Left ventricle myocardium inferior (tissue), 1 donor: ENCODE data around the gene HOXA6. TPM values are rescaled to one million over a fixed set of nuclear protein-coding genes. Genes with fewer than 3 reads are reported as not detected.

Experiments used
- DNase-seq: peaks from one replicate; pipeline ENCODE4 v3.0.0-alpha.2; 2020
- H3K27ac ChIP-seq: fragments of 200-600 bp; replicated peaks from 2 replicates; pipeline ENCODE4 v1.8.0; 2021
- H3K27me3 ChIP-seq: fragments of 200-600 bp; 2 replicates; pipeline ENCODE4 v1.8.0; 2021; ENCODE audit warnings: low read depth
- H3K36me3 ChIP-seq: fragments of 200-600 bp; 2 replicates; pipeline ENCODE4 v1.8.0; 2021
- H3K4me1 ChIP-seq: fragments of 200-600 bp; 2 replicates; pipeline ENCODE4 v1.8.0; 2021
- H3K4me3 ChIP-seq: fragments of 200-600 bp; 2 replicates; pipeline ENCODE4 v1.8.0; 2021; ENCODE audit warnings: mild to moderate bottlenecking, moderate library complexity
- H3K9me3 ChIP-seq: fragments of 200-600 bp; replicated peaks from 2 replicates; pipeline ENCODE4 v1.8.0; 2021
- intact Hi-C: fragments of 100-400 bp; cut with micrococcal nuclease; formaldehyde crosslinking; loops from one replicate; pipeline ENCODE4 v1.11.0; 2022
- microRNA-seq: library from miRNA; unstranded; fragments of <30 nt; microRNA quantifications from one replicate; pipeline ENCODE4 v1.2.0, GENCODE V29; 2020
- total RNA-seq: library from RNA; stranded (reverse); fragmentation: NEBNext Ultra II Directional; extraction: Animal tissue kit (Norgen Biotek cat#: 25700); gene quantifications from one replicate; pipeline ENCODE4 v1.2.1, GENCODE V29; 2021
- TF ChIP-seq, protein P1 (sequence below): fragments of 200-600 bp; IDR thresholded peaks from 2 replicates; pipeline ENCODE4 v1.8.0; 2021; ENCODE audit warnings: antibody characterized with exemption, mild to moderate bottlenecking, borderline replicate concordance
- donor health status: DM: no; HTN: yes; CAD: no; lungs with severe emphysema.

Gene HOXA6
- total RNA-seq, 1 donor from 2014 or later: not detected

GRCh38 chr7:27097686-27098577 lies 49.6 kb downstream of the HOXA6 start:
- intact Hi-C loops: no loop called here
- peaks cover 46% of the 10 kb centered on the region for H3K4me1 ChIP-seq
- no peaks in the 10 kb centered on the region for H3K36me3 ChIP-seq
- peak overlapping the region; percentile 71 for H3K4me3 ChIP-seq
- H3K27me3 ChIP-seq: peaks cover 100% of the 10 kb centered on the region
- H3K27ac ChIP-seq: peak overlapping the region; percentile 27
- no peaks in the 10 kb centered on the region for H3K9me3 ChIP-seq
- DNase-seq: no peak
- TF ChIP-seq, protein P1, sequence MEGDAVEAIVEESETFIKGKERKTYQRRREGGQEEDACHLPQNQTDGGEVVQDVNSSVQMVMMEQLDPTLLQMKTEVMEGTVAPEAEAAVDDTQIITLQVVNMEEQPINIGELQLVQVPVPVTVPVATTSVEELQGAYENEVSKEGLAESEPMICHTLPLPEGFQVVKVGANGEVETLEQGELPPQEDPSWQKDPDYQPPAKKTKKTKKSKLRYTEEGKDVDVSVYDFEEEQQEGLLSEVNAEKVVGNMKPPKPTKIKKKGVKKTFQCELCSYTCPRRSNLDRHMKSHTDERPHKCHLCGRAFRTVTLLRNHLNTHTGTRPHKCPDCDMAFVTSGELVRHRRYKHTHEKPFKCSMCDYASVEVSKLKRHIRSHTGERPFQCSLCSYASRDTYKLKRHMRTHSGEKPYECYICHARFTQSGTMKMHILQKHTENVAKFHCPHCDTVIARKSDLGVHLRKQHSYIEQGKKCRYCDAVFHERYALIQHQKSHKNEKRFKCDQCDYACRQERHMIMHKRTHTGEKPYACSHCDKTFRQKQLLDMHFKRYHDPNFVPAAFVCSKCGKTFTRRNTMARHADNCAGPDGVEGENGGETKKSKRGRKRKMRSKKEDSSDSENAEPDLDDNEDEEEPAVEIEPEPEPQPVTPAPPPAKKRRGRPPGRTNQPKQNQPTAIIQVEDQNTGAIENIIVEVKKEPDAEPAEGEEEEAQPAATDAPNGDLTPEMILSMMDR: no peak

- Histone ChIP-seq H3K4me3 (peak overlapping the region; percentile 71), H3K4me1 (peaks cover 46% of the 10 kb centered on the region), H3K36me3 (no peaks in the 10 kb centered on the region), H3K27me3 (peaks cover 100% of the 10 kb centered on the region), H3K27ac (peak overlapping the region; percentile 73), H3K9me3 (no peaks in the 10 kb centered on the region)
- intact Hi-C loops: no loop called here
- no peak for DNase-seq
- TF ChIP-seq, protein P1: no peak
Observed at GRCh38 chr7:27096768-27097514, 50.6 kb downstream of the HOXA6 start.

- Histone ChIP-seq H3K4me3 (peak within 1 kb of the TSS; percentile 71), H3K4me1 (peaks cover 40% of the 10 kb centered on the region), H3K27ac (peak within 1 kb of the TSS; percentile 73), H3K9me3 (no peaks in the 10 kb centered on the region), H3K27me3 (peaks cover 100% of the 10 kb centered on the region), H3K36me3 (no peaks in the 10 kb centered on the region)
- DNase-seq: peak; percentile 49
- TF ChIP-seq, protein P1: no peak
- intact Hi-C loops: no loop called here
Observed at GRCh38 chr7:27095897-27096767, 51.4 kb downstream of the HOXA6 start, which contains the start of gene HOXA1. Gene HOXA1, minus strand, starts transcription at chr7:27096000. Its CDS starts 88 bp downstream, at chr7:27095912.

Small RNA genes lying within 50 kb of the gene (microRNA-seq; reads per million reads assigned to microRNA genes)
- 6.6 reads per million, percentile 19 among the genes with 10 or more reads in this experiment for gene MIR196B

Other genes starting within 250 kb of the HOXA6 start
- not detected for gene HOXA1, start 51.8 kb downstream of the HOXA6 start, total RNA-seq
- not detected for gene HOXA2, start 45.1 kb downstream of the HOXA6 start, total RNA-seq
- not detected for gene HOXA4, start 17.0 kb downstream of the HOXA6 start, total RNA-seq
- not detected for gene HOXA5, start 4.1 kb downstream of the HOXA6 start, total RNA-seq
- gene HOXA3, start 4.8 kb upstream of the HOXA6 start, total RNA-seq: not detected
- 0.36 TPM for gene HOXA7, start 8.9 kb upstream of the HOXA6 start, total RNA-seq
- gene HOXA9, start 17.8 kb upstream of the HOXA6 start, total RNA-seq: not detected
- gene HOXA10, start 26.5 kb upstream of the HOXA6 start, total RNA-seq: not detected
- gene HOXA11, start 37.5 kb upstream of the HOXA6 start, total RNA-seq: not detected
- not detected for gene HOXA13, start 52.3 kb upstream of the HOXA6 start, total RNA-seq
- gene EVX1, start 95.0 kb upstream of the HOXA6 start, total RNA-seq: not detected